SIG-M5 (cell line): ENCODE data around the gene ITPR3.
"Not testable (repeated sequence)": the region's sequence is repeated elsewhere in the genome, so short reads cannot be mapped to it uniquely, and the experiment has no call there.

Experiments used
- DNase-seq: peaks from one replicate; lab custom pipeline; 2025; lab: John Stamatoyannopoulos, UW

ITPR3 gene

DNA sequence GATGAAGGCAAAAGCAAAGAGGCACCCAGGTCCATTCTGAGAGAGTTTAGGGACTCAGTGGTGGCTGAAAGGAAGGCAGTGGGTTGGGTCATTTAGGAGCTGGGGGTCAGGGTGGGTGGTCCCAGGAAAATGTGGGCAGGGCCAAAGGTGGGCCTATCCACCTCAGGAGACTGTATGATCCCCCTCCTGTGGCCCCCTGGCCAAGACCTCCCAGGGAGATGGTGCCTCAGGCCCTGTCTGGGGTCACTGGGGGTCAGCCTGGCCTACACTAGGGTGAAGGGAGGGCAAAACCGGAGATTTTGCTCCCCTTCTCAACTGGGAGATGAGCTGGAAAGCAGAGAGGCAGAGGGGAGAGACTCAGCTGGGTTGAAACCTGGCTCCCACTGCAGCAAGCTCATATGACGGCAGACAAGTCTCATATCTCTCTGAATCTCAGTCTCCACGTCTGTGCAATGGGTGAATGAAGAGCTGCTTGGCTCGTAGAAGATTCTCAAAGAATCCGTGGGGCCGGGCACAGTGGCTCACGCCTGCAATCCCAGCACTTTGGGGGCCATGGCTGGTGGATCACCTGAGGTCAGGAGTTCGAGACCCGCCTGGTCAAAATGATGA lies 29.6 kb upstream of the ITPR3 start:
- no peak for DNase-seq

DNA sequence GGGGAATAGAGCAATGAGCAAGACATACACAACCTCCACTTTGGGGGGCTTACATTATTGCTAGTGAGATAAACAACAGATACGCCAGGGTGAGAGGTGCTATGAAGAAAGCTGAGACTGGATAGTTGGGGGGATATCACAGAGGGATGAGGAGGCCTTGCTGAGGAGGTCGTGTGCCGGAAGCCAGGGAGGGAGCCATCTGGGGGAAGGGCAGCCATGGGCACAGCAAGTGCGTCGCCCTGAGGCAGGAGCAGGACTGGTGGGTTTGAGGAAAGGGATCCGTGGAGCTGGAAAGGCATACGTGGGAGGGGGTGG lies 28.9 kb upstream of the ITPR3 start:
- no peak for DNase-seq

DNA sequence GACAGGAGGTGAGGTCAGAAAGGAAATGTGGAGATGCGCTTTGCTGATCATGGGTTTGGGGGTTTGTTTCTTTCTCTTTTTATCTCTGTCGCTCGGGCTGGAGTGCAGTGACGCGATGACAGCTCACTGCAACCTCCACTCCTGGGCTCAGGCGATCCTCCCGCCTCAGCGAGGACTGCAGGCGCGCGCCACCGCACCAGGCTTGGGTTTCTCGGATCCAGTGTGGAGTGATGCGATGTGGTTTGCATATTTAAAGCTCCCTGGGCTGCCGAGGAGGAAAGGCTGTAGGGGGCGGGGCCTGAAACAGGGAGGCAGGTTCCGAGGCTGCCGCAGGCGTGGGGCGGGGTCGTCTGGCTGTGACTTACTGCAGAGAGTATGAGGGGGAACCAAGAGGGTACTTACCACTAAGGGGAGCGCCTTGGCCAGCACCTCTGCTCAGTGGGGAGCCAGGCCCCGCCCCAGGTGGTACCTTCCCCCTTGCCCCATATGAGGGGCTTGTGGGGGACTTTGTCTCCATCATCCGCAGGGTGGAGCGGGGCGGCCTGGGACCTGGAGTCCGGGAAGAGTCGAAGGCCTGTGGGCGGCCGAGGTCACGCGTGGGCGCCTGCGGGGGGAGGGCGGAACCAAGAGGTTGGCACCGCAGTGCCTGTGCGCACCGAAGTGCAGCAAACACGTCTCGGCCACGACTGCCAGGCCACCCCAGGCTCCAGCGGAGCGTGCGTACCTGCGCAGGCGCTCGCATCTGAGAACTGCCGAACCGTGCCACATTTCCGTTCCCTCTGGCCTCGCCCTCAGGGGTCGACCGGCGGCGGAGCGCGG lies 28.3 kb upstream of the ITPR3 start:
- no peak for DNase-seq

DNA sequence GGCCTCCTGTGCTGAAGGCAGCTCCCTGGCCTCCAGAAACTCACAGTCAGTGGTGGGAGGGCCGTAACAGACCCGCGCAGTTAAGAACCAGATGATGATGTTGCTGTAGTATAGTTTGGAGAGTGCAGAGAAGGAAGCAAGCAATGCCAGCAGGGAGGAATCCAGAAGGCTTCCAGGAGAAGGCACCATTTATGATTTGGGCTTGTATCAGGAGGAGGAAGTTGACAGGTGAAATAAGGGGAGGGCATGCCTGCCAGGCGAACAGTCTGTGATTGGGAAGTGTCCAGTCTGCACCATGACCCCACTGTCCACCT lies 27.8 kb upstream of the ITPR3 start:
- DNase-seq: no peak

DNA sequence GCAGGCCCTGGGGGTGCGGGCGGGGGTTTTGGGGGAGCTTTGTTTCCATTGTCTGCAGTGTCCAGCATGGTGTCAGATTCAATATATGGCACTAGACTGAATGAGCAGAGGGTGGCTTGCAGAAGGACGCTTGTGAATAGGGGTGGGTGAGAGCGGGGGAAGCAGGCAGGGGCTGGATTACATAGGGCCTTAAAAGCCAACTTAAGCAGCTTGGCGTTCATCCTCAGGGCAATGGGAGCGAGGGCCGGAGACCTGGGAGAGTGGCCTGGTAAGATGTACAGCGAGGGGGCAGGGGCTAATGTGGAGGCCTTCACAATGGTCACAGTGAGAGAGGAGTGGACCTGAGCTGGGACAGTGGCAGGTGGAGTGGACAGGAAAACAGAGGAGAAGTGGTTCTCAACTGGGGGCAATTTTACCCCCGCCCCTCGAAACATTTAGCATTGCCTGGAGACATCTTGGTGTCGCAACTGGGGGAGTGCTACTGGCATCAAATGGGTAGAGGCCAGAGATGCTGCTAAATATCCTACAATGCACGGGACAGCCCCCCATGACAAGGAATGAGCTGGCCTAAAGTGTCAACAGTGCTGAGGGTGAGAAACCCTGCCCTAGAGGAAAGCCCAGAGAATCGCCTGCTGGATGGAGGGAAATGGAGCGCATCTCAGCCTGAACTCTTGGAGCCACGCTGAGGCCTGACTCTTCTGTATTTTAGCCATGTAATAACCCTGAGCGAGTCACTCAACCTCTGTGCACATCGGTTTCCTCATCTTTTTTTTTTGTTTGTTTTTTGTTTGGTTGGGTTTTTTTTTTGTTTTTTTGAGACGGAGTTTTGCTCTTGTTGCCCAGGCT lies 25.9 kb upstream of the ITPR3 start:
- DNase-seq: no peak

DNA sequence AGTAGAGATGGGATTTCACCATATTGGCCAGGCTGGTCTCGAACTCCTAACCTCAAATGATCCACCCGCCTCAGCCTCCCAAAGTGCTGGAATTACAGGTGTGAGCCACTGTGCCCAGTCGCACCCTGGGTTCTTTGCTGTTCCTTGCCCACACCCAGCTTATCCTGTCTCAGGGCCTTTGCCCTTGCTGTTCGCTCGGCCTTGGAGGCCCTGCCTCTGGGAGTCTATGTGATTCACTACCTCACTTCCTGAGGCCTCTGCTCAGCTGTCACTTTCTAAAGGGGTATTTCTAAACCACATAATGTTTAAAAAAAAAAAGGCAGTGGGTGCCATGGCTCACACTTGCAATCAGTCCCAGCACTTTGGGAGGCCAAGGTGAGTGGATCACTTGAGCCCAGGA lies 24.2 kb upstream of the ITPR3 start:
- not testable (repeated sequence) for DNase-seq

DNA sequence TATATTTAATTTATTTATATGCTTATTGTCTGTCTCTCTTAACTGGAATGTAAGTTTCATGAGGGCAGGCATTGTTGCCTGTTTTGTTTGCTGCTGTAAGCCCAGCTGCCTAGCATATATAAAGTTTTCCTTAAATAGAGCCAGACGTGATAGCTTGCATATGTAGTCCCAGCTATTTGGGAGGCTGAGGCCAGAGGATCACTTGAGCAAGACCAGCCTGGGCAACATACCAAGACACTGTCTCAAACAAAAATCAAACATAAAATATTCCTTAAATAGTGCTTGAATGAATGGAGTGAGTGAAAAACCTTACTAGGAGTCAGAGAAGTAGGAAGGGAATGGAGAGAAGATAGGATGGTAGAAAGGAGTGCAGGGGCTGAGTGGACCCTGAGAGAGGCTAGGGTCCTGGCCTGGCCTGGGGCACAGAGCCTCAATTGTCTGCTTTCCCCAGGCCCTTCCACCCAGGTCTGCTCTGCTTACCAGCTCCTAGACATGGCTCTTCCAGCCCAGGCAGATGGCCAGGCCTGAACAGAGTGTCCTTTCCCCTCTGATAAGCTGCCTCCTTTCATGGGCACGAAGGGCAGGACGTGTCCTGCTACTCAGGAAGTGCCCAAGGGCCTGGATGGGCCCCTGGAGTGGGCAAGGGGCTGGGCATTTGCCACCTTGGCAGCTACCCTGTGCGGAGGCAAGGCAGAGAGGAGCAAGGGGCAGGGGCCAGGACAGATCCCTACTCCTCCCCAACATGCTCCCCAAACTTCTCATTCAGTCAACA lies 23.4 kb upstream of the ITPR3 start:
- no peak for DNase-seq

DNA sequence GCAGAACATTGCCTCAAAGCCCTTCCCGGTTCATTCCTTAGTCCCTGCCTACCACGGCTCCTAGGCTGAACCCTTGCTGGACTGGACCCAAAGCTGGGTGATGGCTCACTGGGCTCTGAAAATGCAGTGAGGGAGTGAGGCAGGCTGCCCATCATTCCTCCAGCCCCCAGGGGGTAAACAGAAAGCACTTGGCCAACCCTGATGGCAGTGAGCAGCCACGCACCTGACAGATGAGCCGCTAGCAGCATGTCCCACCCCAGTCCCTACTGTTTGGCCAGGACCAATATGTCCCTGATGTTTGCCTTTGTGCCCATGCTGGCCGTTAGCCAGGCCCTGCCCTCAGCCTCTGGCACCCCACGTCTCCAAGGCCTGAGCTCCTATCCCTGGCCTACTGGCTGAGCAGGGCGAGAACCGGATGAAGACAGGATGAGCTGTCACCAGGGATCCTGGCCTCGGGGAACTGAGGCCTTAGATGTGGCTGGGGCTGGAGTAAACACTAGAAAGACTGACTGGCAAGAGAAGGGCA lies 21.6 kb upstream of the ITPR3 start:
- no peak for DNase-seq

DNA sequence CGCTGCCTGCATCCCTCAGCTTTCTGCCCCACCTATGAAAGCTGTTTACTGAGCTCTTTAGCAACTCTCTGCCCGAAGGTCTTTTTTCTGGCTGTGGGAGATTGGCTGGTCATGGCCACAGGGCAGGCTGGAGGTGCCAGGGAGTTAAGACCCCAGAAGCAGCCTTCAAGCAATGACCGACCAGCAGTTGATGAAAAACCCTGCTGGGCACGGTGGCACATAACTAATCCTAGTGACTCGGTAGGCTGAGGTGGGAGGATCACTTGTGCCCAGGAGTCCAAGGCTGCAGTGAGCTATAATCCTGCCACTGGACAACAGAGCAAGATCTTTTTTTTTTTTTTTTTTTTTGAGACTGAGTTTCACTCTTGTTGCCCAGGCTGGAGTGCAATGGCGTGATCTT lies 20.4 kb upstream of the ITPR3 start:
- no peak for DNase-seq

DNA sequence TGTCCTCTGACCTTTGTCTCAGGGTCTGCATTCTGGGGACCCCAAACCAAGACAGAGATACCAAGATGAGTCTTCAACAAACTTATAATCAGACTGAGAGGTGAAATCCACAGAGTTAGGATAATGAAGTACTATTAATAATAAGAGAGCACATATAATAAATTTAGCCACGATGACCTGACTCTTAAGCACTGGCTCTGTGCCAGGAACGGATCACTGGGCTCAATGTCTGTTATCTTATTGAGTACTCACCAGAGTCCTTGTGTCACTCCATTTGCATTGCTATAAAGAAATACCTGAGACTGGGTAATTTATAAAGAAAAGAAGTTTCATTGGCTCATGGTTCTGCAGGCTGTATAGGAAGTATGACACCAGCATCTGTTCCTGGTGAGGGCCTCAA lies 18.9 kb upstream of the ITPR3 start:
- no peak for DNase-seq

DNA sequence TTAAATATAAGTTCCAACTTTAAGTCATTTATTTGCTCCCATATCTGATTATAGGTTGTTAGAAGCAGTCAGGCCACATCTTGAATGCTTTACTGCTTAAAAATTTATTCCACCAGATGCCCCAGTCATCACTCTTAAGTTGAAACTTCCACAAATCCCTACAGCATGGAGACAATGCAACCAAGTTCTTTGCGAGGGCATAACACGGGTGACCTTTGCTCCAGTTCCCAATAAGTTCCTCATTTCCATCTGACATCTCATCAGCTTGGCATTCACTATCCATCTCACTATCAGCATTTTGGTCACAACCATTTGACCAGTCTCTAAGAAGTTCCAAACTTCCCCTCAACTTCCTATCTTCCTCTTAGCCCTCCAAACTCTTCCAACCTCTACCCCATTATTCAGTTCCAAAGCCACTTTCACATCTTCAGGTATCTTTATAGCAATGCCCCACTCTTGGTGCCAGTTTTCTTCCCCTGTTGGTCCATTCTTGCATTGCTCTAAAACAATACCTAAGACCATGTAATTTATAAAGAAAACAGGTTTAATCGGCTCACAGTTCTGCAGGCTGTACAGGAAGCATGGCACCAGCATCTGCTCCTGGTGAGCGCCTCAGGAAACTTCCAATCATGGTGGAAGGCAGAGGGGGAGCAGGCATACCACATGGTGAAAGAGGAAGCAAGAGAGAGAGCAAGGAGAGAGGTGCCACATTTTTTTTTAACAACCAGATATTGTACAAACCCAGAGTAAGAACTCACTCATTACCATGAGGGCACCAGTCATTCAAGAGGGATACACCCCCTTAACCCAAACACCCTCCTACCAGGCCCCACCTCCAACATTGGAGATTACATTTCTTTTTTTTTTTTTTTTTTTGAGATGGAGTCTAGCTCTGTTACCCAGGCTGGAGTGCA lies 15.9 kb upstream of the ITPR3 start:
- DNase-seq: no peak

DNA sequence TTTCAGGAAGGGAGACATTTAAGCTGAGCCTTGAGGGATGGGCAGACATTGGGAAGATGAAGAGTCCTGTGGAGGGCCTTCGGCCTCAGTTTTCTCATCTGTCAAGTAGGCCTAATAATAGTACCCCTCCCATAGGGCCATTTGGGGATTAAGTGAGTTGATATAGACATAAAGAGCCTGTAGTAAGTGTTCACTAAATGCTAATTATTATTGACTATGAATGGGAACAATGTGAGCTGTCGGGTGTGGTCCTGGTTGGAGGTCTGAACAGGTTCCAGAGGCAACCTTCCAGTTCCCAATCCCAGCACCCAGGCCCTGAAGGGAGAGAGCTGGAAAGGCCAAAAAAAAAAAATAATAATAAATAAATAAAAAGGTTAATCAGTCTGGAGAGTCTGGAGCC lies 14.5 kb upstream of the ITPR3 start:
- DNase-seq: no peak

DNA sequence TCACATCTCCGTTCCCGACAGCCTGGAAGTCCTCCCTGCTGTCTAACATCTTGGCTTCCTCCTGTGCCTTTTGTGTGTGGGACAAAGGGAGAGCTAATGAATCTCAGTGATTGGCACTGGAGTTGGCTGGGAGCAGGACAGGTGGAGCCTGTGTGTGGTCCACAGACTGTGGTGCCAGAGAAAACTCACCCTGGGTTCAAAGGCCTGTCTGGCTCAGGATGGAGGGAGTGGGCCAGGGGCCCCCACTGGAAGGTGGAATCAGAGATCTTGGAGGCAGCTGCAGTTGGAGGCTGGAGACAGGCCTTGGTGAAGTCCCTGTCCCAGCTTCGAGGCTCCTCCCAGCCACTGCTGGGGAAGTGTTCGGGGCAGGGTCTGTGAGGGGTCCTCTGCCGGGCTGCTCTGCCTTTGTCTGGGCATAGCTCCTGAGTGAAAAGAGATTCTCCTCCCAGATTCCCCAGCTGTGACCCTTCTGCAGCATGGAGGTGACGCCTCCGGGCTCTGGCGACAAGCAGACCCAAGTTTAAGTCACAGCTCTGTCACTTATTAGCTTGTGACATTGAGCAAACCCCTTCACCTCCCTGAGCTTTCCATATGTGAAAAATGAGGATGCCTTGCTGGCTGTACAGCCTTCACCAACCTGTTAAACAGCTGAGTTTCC lies 13.9 kb upstream of the ITPR3 start:
- DNase-seq: no peak

DNA sequence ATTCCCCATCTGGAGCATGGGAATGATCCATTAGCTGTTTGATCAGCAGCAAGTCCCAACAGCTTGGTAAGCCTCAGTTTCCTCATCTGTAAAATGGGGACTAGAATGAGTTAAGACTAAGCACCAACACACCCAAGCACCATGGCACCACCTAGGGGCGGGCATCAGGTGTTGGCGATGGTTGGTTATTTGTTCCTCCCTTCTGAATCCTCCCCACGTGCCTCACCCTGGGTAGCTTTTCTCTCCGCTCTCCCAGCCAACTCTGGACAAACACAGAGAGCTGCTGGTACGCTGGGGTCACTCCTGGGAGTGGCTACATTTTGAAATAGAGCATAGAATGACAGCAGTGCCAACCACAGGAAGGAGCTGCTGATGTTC lies 13.3 kb upstream of the ITPR3 start:
- no peak for DNase-seq

DNA sequence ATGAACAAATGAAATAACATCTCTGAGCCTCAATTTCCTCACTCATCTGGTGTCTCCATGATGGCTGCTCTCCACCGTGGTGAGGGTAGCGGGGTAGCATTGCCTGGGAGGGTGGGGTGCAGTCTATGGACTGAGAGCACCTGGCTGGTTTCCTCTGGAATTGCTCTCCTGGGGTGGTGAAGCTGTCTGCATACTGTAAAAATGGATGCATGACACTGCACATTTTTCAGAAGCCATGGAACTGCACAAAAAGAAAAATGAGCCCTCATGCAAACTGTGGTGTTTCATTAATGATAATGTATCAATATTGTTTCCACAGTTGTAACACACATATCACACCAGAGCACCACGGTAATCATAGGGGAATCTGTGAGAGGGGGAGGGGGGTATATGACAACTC lies 12.1 kb upstream of the ITPR3 start:
- DNase-seq: no peak

DNA sequence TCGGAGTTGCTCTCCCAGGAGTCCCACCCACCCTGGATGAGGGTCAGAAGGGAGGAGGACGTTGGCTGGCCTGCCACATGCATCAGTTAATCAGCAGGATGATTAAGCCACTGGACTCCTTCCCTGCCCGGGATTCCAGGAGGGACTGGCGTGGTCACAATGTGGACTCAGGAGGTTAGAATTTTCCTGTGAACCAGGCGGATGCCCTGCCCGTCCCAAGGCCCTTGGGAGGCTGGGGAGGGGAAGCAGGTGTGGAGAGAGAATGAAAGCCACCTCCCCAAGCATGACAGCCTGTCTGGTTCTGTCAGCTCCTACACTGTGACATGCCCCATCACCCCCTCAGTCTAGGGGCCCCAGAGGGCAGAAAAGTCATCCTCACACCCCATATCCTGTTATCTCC lies 11.6 kb upstream of the ITPR3 start:
- no peak for DNase-seq

DNA sequence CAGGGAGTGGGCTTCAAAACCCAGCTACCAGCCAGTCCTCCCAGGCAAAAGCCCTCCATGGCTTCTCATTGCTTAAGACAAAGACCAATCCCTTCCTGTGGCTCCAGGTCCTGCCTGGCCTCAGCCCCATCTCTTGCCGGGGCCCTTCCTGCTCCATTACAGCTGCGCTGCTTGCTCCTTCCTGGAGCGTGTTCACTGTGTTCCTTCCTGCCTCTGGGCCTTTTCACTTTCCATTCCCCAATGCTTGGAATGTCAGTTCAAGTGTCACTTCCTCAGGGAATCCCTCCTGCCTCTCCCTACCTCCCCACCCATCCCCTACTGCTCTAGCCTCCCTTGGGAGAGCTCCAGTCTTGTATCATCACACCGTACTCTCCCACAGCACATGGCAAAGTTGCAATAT lies 11.1 kb upstream of the ITPR3 start:
- DNase-seq: no peak

DNA sequence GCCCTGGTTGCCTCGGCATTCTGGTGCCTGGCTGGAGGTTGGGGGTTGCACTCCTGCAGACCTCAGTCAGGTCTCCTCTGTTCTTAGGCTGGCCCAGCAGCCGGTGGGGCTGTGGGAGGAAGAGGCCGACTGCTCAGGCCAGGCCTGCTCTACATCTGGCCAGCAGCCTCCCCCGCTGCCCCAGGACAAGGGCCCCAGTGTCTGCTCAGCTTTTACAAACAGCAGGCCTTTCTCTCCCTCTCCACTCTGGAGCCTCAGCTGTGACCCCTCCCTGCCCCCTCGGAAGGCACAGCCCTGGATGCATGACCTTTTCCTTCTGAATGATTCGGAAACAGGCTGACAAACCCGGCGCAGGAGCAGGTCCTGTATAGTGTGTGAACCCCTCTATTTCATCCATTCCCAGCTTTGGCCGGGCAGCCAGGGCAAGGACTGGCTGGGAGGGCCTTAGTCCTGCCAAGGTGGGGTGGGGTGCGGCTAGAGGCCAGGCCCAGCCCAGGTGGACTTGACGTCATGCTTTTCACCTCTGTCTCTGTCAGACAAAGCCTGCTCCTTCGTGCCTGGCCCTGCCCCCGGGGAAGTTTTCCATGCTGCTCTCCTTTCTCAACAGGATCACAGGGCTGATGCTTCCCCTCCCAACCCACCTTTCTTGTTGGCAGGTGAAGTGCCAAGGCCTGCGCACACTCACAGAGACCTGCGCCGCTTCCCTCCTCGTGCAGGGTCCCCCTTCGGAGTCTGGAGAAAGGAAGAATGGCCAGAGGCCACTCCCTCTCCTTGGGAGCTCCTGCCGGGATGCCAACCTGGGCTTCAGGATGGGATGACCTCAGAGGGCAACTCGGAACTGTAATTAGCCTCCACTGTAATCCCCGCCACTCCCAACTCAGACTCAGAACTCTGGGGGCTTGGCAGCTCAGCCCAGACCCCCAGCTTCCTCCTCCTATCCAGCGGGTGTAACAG lies 10.1 kb upstream of the ITPR3 start:
- DNase-seq: no peak

DNA sequence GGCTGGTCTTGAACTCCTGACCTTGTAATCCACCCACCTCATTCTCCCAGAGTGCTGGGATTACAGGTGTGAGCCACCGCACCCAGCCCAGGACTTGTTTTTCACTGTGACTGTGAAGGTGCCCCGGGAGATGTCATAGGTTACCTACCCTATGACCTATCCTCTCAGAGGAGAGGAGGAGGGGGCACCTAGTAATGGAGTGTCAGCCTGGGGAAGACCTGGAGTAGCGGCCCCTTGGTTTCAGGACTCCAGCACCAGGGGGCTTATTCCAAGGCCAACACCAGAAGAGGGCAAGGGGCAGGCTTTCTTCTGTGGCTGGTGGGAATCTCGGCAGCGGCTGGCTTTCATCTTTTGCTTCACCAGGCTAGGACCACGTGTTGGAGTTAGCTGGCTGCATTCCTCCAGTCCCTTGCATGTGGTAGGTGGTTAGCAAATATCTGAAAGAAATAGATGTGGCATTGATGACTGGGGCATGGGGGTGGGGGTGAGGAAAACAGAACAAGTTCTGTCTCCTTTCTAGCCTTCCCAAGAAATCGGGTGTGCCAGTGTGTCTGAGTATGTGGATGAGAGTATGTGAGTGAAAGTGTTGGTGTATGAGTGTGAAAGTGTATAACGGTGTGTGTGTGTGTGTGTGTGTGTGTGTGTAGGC lies 7.9 kb upstream of the ITPR3 start:
- DNase-seq: no peak
